ENCODE results near the gene RBM12.
"Not testable (repeated sequence)": the region's sequence is repeated elsewhere in the genome, so short reads cannot be mapped to it uniquely, and the experiment has no call there.

RBM12 gene, protein sequence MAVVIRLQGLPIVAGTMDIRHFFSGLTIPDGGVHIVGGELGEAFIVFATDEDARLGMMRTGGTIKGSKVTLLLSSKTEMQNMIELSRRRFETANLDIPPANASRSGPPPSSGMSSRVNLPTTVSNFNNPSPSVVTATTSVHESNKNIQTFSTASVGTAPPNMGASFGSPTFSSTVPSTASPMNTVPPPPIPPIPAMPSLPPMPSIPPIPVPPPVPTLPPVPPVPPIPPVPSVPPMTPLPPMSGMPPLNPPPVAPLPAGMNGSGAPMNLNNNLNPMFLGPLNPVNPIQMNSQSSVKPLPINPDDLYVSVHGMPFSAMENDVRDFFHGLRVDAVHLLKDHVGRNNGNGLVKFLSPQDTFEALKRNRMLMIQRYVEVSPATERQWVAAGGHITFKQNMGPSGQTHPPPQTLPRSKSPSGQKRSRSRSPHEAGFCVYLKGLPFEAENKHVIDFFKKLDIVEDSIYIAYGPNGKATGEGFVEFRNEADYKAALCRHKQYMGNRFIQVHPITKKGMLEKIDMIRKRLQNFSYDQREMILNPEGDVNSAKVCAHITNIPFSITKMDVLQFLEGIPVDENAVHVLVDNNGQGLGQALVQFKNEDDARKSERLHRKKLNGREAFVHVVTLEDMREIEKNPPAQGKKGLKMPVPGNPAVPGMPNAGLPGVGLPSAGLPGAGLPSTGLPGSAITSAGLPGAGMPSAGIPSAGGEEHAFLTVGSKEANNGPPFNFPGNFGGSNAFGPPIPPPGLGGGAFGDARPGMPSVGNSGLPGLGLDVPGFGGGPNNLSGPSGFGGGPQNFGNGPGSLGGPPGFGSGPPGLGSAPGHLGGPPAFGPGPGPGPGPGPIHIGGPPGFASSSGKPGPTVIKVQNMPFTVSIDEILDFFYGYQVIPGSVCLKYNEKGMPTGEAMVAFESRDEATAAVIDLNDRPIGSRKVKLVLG

GRCh38 chr20:35664466-35665206 is at the start of gene RBM12, which contains the start of gene CPNE1:
Gene RBM12, minus strand, starts transcription at chr20:35664900. Its CDS starts 9,578 bp downstream, at chr20:35655322.
Gene CPNE1, minus strand, starts transcription at chr20:35664900. Its CDS starts 31,977 bp downstream, at chr20:35632923.
- peak; percentile 88 for DNase-seq

DNA sequence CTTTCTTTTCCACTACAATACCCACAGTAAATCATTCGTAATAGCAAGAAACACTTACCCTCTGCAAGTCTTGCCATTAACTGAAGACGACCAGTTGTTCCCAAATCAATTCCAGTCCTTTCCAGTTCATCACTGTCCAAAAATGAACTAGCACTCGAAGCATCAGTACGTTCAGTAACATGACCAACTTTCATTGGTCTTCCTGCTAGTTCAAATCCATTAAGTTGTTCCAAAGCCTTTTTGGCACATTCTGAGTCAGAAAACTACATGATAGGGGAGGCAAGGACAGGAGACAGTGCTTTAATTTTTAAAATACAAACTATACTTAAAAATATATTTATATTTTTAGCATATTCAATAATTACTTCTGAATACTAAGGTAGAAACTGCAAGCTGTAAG is 49.4 kb upstream of the RBM12 start:
- no peak for DNase-seq

DNA sequence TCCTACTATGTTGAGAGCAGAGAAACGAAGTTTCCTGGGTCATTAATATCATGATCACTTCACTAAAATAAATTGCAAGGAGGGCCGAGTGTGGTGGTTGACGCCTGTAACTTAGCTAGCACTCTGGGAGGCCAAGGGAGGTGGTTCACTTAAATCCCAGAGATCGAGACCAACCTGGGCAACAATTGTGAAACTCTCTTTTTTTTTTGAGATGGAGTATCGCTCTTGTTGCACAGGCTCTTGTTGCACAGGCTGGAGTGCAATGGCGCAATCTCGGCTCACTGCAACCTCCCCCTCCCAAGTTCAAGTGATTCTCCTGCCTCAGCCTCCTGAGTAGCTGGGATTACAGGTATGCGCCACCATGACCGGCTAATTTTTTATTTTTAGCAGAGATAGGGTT is 48.4 kb upstream of the RBM12 start:
- not testable (repeated sequence) for DNase-seq

GRCh38 chr20:35711588-35712209 is 47.0 kb upstream of the RBM12 start:
- no peak for DNase-seq

DNA sequence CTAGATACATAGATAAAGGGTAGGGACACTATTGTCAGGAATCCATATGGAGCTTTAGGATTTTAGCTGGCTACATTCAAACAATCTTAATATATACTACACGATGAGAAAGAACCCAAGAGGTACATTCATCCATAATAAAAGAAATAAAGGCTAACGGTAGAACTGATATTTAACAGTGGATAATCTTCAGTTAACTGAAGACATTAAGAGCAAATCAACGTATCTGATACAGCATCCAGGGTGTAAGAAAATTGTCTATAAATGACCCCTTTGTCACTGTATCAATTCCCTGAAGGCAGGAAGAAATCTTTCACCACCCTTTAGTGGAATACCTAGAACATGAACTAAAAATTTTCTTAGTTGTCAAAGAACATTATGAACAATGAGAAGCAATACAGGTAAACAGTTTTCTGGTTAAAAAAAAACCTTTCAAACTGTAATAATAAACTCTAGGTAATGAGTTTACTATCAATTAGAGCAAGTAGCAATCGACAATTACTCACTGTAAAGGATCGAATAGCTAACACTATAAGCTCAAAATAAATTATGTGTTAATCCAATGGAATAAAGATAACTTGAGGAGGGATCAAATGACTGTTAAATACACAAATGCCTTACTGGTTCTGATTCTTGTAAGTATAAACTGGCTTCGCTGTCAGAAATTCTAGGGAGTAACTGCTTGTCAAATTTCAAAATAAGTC is 46.3 kb upstream of the RBM12 start:
- no peak for DNase-seq

DNA sequence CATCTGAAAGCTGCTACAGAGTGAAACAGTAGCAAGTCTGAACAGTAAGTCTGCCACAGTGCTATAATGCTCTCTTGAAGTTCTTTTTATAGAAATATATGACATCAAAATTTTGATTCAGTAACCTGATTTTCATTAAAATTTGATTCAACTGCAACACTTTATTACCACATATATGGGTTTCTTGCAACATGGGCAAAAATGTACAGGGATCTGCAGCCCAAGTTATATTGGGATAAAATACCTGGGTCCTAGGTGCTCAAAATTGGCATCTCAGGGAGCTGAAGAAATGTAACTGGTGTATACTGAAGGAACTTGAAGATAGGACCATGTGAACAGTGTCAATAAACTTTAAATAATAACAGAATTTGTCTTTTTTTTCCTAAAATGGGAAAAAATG is 45.3 kb upstream of the RBM12 start:
- DNase-seq = no peak

GRCh38 chr20:35709259-35709658 is 44.6 kb upstream of the RBM12 start:
- no peak for DNase-seq

- DNase-seq = no peak
Observed at GRCh38 chr20:35708502-35708901, 43.8 kb upstream of the RBM12 start.

DNA sequence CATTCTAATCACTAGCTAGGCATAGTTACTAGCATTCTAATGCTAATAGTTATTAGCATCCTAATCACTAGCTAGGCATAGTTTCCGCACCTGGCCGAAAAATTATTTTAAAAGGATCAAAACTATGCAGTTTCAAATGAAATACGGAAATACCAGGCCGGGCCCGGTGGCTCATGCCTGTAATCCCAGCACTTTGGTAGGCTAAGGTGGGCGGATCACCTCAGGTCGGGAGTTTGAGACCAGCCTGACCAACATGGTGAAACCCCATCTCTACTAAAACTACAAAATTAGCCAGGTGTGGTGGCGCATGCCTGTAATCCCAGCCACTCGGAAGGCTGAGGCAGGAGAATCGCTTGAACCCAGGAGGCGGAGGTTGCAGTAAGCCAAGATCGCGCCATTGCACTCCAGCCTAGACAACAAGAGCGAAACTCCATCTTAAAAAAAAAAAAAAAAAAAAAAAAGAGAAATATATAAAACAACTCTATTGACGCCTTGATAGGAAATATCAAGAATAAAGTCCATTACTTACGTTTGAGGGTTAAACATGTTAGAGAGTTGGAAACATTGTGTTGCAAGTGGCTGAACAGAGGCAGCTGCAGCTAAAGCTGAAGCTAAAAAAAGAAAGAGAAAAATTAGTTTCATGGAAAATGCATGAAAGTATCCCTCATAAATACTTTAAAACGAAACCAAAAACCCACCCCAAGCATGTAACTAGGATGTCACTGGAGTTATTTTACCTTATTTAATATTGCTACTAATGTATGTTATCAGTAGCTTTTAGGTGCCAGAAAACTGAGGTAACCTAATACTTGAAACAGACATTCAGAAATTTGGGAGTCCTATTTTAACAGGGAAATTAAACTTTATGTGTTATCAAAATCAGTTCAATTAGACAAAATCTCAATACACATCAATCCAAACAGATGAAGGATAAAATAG is 42.2 kb upstream of the RBM12 start:
- not testable (repeated sequence) for DNase-seq

DNA sequence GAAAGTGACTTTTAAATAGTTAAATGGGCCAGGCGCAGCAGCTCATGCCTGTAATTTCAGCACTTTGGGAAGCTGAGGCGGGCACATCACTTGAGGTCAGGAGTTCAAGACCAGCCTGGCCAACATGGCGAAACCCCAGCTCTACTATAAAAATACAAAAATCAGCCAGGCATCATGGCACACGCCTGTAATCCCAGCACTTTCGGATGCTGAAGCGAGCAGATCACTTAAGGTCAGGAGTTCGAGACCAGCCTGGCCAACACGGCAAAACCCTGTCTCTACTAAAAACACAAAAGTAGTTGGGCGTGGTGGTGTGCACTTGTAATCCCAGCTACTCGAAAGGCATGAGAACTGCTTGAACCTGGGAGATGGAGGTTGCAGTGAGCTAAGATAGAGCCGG is 41.2 kb upstream of the RBM12 start:
- DNase-seq = not testable (repeated sequence)

- DNase-seq = no peak
Observed at GRCh38 chr20:35704514-35705261, 40.0 kb upstream of the RBM12 start.

DNA sequence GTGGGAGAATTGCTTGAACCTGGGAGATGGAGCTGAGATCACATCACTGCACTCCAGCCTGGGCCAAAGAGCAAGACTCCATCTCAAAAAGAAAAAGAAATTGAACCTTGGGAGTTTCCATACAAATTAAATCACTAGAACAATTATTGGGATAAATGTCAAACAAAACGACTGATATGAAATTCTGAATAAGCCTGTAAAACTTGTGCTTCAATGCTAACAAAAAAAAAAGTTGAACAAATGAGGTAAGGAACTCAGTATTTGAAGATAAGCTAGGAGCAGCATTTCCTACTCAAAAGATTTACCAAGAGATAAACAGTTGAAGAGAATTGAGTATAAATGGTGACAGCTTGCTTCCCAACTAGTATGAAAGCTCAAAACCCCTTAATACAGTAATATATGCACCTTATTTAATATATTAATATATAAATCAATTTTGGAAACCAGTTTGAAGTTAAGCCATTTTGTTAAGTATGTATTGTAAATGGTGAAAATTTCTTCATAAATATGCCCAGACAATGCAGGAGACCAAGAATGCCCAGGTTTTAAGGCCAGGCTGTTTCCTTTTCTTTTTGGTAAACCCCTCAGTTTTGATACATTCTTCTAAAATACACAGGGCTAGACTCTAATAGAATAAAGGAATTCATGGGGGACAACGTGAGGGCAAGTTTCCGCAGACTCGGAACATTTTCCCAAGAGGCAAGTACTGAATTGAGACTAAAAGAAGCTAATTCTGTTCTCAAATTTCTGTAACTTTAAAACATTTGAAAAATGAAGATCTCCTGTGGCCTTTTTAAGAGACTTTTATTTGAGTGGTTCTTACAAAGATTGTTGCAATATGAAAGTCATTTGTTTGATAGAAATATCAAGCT is 38.4 kb upstream of the RBM12 start:
- DNase-seq = no peak

- no peak for DNase-seq
Observed at GRCh38 chr20:35702051-35702823, 37.5 kb upstream of the RBM12 start.

GRCh38 chr20:35700625-35701148 is 36.0 kb upstream of the RBM12 start:
- no peak for DNase-seq

DNA sequence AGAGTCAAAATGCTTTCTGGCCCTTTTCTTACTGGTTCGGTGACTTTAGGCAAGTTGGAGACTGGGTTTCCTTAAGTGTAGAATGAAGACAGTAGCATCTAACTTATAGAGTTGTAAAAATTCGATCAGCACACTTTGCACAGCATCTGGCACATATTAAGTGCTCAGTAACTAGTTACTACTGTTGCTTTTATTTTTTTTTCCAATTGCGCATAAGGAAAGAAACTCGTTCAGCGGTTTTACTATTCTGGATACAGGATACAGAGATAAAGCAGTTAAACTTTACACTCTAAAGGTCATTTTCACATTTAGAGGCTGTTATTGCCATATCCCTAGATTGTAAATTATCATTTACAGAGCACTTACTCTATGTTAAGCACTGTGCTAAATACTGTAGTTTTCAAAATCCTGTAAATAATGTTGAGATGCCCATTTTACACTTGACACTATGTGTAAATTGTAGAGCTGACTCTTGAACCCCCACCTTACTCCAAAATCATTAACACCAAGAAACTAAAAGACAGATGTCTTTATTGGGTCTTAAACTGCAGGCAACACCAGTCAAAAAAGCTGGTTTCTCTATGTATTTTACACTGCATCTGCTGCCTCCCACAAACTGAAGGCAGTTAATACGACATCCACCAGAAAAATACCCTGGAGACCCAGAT is 35.4 kb upstream of the RBM12 start:
- DNase-seq = no peak

- DNase-seq = peak; percentile 70
Observed at GRCh38 chr20:35699127-35699956, 34.6 kb upstream of the RBM12 start, which contains the start of the genes NFS1 and ROMO1. Gene NFS1, minus strand, starts transcription at chr20:35699352. Its CDS starts 64 bp downstream, at chr20:35699288. Gene ROMO1, plus strand, starts transcription at chr20:35699405. Its CDS starts 228 bp downstream, at chr20:35699633.
